ENCODE measurements around the gene SMARCAL1. TPM values are rescaled to one million over a fixed set of nuclear protein-coding genes. Genes with fewer than 3 reads are reported as not detected.
"Not testable (repeated sequence)": the region's sequence is repeated elsewhere in the genome, so short reads cannot be mapped to it uniquely, and the experiment has no call there.

The SMARCAL1 gene
- total RNA-seq, 1 experiment from 2014 or later: 10.7 TPM

GRCh38 chr2:216503697-216504375, 91.6 kb downstream of the SMARCAL1 start:
- no peak overlapping the region for H3K4me3 ChIP-seq (ENCODE audit: insufficient read depth, low read depth, low read length)
- no peaks in the 10 kb centered on the region for H3K27me3 ChIP-seq (ENCODE audit: control insufficient read depth, insufficient read depth, low read length)
- no peak for DNase-seq
- peaks cover 49% of the 10 kb centered on the region for H3K36me3 ChIP-seq (replicated peaks; ENCODE audit: control insufficient read depth, insufficient read depth, low read length)

DNA sequence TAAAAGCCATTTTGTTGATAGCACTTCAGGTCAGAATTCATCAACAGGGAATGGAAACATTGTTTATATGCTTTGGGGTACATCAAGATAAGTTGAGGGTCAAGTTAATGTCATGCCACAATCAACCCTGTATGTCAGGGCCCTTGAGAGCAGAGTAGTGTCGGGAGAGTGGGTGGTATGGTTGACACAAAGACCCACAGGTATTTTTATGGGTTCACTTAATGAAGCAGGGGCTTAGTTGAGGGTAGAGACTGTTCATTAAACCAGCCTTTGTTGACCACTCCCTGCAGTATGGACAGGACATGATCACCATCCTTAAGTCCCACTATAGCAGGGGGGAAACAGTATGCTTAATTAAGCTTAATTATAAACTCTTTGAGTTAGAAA, 92.1 kb downstream of the SMARCAL1 start:
- Histone ChIP-seq H3K4me3 (ENCODE audit: insufficient read depth, low read depth, low read length) (no peak overlapping the region), H3K27me3 (ENCODE audit: control insufficient read depth, insufficient read depth, low read length) (no peaks in the 10 kb centered on the region), H3K36me3 (replicated peaks; ENCODE audit: control insufficient read depth, insufficient read depth, low read length) (peaks cover 49% of the 10 kb centered on the region)
- no peak for DNase-seq

DNA sequence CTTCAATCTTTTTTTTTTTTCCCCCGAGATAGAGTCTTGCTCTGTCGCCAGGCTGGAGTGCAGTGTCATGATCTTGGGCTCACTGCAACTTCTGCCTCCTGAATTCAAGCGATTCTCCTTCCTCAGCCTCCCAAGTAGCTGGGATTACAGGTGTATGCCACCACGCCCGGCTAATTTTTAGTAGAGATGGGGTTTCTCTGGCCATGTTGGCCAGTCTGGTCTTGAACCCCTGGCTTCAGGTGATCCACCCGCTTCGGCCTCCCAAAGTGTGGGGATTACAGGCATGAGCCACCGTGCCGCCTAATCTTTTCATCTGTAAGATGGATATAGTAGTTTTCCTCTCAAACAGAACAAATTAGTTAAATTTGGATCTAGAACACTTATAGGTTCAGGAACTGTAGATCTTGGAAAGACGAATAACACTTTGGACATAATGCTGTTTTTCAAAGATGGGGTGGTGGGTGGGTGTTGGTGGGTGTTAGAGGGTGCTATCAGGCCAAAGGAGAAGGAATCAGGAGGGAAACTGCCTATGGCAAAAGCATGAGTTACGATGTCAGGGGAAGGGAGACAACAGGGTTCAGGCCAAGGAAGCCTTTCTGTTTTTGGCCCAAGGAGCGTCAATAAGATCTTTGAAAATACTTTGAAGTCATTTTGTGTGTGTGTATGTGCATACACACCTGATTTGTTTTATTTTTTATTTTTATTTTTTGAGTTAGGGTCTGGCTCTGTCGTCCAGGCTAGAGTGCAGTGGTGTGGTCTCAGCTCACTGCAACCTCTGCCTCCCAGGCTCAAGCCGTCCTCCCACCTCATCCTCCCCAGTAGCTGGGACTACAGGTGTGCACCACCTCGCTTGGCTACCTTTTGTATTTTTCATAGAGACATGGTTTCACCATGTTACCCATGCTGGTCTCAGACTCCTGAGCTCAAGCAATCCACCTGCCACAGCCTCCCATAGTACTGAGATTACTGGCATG, 93.1 kb downstream of the SMARCAL1 start:
- H3K4me3 ChIP-seq (ENCODE audit: insufficient read depth, low read depth, low read length): no peak overlapping the region
- H3K36me3 ChIP-seq (replicated peaks; ENCODE audit: control insufficient read depth, insufficient read depth, low read length): peaks cover 41% of the 10 kb centered on the region
- H3K27me3 ChIP-seq (ENCODE audit: control insufficient read depth, insufficient read depth, low read length): no peaks in the 10 kb centered on the region
- DNase-seq: no peak

GRCh38 chr2:216507220-216508160, 95.2 kb downstream of the SMARCAL1 start:
- Histone ChIP-seq H3K27me3 (ENCODE audit: control insufficient read depth, insufficient read depth, low read length) (no peaks in the 10 kb centered on the region), H3K4me3 (ENCODE audit: insufficient read depth, low read depth, low read length) (no peak overlapping the region), H3K36me3 (replicated peaks; ENCODE audit: control insufficient read depth, insufficient read depth, low read length) (peaks cover 22% of the 10 kb centered on the region)
- DNase-seq: no peak

DNA sequence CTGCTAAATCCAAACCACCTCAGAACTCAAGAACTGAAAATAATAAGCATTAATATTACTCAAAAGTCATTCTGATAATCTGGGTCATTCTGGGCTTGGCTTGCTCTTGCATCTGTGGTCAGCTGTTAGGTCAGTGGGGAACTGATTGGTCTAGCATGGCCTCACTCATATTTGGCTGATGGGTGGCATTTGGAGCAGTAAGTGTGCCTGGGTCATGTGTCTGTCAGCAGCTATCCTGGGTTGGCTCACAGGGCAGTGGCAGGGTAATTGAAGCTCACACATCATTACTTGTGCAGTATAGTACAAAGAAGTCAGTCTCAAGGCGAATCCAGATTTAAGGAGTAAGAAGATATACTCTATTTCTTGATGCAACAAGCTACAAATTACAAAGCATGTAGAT, 95.9 kb downstream of the SMARCAL1 start:
- Histone ChIP-seq H3K27me3 (ENCODE audit: control insufficient read depth, insufficient read depth, low read length) (no peaks in the 10 kb centered on the region), H3K36me3 (replicated peaks; ENCODE audit: control insufficient read depth, insufficient read depth, low read length) (peaks cover 15% of the 10 kb centered on the region), H3K4me3 (ENCODE audit: insufficient read depth, low read depth, low read length) (no peak overlapping the region)
- DNase-seq: no peak

DNA sequence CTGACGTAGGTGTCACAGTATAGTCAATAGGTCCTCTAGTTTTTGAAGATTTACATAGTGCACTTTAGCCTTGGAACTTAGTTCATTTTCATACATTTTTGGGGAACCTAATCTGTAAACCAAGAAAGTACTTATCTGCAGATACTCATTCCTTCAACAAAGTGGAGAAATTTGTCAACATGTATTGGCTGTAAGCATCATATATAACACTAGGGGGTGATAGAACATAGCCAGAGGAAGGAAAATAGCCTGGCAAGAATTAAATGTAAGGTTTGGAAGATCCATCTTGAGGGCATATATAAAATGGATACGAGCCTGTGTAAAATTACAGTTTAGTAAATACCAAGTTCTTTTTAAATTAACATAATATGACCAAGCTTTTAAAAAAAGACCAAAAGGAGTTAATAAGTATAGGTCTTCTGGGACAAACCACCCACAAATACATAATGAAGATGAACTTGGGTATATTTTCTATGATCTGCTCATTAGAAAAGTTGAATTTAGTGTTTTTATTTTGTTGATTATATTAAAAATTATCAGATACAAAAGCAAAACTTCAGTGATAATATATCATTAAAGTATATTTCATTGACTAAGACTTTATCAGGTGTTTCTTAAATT, 104.6 kb downstream of the SMARCAL1 start:
- DNase-seq: no peak
- Histone ChIP-seq H3K36me3 (replicated peaks; ENCODE audit: control insufficient read depth, insufficient read depth, low read length) (peaks cover 8% of the 10 kb centered on the region), H3K27me3 (ENCODE audit: control insufficient read depth, insufficient read depth, low read length) (no peaks in the 10 kb centered on the region), H3K4me3 (ENCODE audit: insufficient read depth, low read depth, low read length) (no peak overlapping the region)

GRCh38 chr2:216517447-216518225, 105.4 kb downstream of the SMARCAL1 start:
- Histone ChIP-seq H3K27me3 (ENCODE audit: control insufficient read depth, insufficient read depth, low read length) (no peaks in the 10 kb centered on the region), H3K4me3 (ENCODE audit: insufficient read depth, low read depth, low read length) (no peak overlapping the region), H3K36me3 (replicated peaks; ENCODE audit: control insufficient read depth, insufficient read depth, low read length) (peaks cover 8% of the 10 kb centered on the region)
- no peak for DNase-seq

DNA sequence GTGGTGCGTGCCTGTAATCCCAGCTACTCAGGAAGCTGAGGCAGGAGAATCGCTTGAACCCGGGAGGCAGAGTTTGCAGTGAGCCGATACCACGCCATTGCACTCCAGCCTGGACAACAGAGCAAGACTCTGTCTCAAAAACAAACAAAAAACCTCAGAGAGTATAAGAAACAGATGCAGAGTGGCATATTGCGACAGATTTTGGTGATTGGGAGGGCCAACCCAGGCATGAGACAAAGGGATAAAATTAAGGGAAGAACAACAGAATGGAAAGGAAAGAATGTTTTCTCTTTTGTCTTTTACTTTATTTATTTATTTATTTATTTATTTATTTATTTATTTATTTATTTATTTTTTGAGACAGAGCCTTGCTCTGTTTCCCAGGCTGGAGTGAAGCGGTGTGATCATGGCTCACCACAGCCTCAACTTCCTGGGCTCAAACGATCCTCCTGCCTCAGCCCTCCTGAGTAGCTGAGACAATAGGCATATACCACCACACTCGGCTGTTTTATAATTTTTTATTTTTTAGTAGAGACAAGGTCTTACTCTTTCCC, 106.4 kb downstream of the SMARCAL1 start:
- H3K36me3 ChIP-seq (replicated peaks; ENCODE audit: control insufficient read depth, insufficient read depth, low read length); H3K27me3 ChIP-seq (ENCODE audit: control insufficient read depth, insufficient read depth, low read length); DNase-seq; H3K4me3 ChIP-seq (ENCODE audit: insufficient read depth, low read depth, low read length): not testable (repeated sequence)

DNA sequence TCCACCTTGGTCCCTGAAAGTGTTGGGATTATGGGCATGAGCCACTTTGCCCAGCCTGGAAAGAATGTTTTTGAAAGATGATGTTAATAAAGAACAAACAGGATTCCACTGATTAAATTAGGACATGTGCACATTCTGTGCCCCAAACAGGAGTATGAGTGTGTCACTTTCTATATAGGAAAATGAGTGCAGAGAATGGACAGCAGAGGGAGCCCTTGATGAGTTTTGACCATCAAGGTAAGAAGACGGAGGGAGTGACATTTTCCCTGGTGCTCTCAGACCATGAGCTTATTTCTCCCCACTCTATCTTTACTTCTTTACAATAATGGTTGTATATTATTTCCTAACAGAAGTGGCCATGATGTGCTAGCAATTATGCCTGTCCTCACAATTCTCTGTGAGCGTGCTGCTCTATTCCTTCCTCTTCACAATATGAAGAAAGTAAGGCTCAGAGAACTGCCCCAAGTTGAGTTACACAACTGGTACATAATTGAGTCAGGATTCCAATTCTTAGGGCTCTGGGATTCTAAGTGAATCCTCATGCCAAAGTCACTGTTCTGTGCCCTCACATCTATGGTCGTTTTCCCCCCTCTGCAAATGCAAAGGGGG, 107.0 kb downstream of the SMARCAL1 start:
- no peak overlapping the region for H3K4me3 ChIP-seq (ENCODE audit: insufficient read depth, low read depth, low read length)
- H3K36me3 ChIP-seq (replicated peaks; ENCODE audit: control insufficient read depth, insufficient read depth, low read length): peaks cover 8% of the 10 kb centered on the region
- no peaks in the 10 kb centered on the region for H3K27me3 ChIP-seq (ENCODE audit: control insufficient read depth, insufficient read depth, low read length)
- DNase-seq: peak; percentile 43

DNA sequence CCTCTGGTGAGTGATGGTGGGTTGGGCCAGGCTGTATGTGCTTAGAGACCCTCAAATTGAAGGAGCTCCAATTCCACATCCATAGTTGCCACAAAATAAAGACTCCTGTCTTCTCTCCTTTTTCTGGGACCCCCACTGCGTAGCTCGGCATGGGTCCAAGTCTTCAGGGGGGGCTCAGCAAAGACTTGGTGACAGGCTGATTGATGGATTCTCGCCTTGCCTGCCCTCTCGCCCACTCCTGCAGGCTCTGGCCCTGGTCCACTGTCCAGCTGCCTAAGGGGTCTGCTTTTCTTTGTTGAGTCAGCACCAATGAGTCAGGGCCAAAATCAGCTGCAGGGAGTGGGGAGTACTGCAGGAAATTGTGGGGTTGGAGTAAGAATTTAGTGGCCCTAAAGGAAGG, 107.8 kb downstream of the SMARCAL1 start:
- Histone ChIP-seq H3K36me3 (replicated peaks; ENCODE audit: control insufficient read depth, insufficient read depth, low read length) (peaks cover 8% of the 10 kb centered on the region), H3K27me3 (ENCODE audit: control insufficient read depth, insufficient read depth, low read length) (no peaks in the 10 kb centered on the region), H3K4me3 (ENCODE audit: insufficient read depth, low read depth, low read length) (no peak overlapping the region)
- DNase-seq: no peak

- H3K36me3 ChIP-seq (replicated peaks; ENCODE audit: control insufficient read depth, insufficient read depth, low read length): peaks cover 8% of the 10 kb centered on the region
- H3K27me3 ChIP-seq (ENCODE audit: control insufficient read depth, insufficient read depth, low read length): no peaks in the 10 kb centered on the region
- no peak overlapping the region for H3K4me3 ChIP-seq (ENCODE audit: insufficient read depth, low read depth, low read length)
- no peak for DNase-seq
Observed at GRCh38 chr2:216522892-216523502, 110.7 kb downstream of the SMARCAL1 start.

DNA sequence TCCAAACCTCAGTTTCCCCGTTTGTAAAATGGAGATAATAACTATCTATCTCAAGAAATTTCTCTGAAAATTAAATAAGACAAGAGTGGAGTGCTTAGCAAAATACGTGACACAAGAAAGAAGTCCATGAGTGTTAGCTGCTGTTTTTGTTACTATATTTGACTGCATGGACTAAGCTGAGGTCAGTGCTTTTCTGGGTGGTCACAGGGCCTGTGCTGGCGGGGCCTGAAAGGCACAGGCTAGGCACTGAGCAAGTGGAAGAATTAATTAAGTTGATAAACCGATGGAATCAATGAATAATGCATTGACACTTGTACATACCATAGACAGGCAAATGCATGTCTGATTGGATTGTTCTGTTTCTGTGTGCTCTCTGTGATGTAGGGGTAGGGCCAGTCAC, 113.7 kb downstream of the SMARCAL1 start:
- Histone ChIP-seq H3K27me3 (ENCODE audit: control insufficient read depth, insufficient read depth, low read length) (no peaks in the 10 kb centered on the region), H3K4me3 (ENCODE audit: insufficient read depth, low read depth, low read length) (no peak overlapping the region), H3K36me3 (replicated peaks; ENCODE audit: control insufficient read depth, insufficient read depth, low read length) (peaks cover 2% of the 10 kb centered on the region)
- no peak for DNase-seq
